GM18511 (cell line): ENCODE results near the gene MRPS18A.

Experiments used
- ATAC-seq: cut with Tn5 transposase; IDR thresholded peaks from one replicate; pipeline ENCODE4 v1.9.1; 2021; ENCODE audit warnings: mild to moderate bottlenecking, moderate library complexity; ENCODE audit not compliant: unreplicated experiment

Gene MRPS18A

GRCh38 chr6:43699564-43700186 is 12.1 kb upstream of the MRPS18A start:
- no peak for ATAC-seq

- no peak for ATAC-seq
These were observed 11.2 kb upstream of the MRPS18A start for GRCh38 chr6:43698584-43699349.

DNA sequence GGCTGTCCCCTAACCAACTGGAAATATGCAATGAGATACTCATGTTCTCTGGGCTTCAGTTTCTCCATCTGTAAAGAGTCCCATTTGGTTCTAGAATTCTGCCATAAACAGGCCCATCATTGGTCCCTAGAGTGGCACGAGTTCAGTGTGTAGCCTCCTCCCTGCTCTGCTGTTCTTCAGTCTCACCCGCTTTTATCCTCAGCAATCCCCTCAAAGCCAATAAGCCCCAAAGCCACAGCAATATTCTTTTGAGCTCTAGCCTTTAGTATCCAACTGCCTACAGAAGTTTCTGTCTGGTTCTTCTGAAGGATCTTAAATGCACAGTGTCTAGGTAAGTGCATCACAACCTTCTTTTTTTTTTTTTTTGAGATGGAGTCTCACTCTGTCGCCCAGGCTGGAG is 9.8 kb upstream of the MRPS18A start:
- no peak for ATAC-seq

DNA sequence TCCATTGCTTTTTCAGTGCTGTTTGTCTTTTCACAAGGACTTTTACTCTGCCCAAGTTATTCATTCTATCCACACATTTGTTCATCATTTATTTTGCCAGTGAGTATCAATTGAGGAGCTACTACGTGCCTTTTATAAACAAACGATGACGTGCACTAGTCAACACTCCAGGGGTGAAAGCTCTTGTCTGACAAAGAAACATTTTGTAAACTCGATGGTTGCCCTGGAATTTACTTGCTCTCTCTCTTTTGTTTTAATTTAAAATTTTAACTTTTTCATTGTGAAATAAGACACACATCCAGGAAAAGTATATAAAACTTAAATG is 8.3 kb upstream of the MRPS18A start:
- ATAC-seq: no peak

GRCh38 chr6:43695215-43695966 is 7.8 kb upstream of the MRPS18A start:
- no peak for ATAC-seq

- ATAC-seq: no peak
These were observed 1.8 kb upstream of the MRPS18A start for GRCh38 chr6:43689421-43689820.

- no peak for ATAC-seq
These were observed 533 bp downstream of the MRPS18A start for GRCh38 chr6:43687079-43687436.

DNA sequence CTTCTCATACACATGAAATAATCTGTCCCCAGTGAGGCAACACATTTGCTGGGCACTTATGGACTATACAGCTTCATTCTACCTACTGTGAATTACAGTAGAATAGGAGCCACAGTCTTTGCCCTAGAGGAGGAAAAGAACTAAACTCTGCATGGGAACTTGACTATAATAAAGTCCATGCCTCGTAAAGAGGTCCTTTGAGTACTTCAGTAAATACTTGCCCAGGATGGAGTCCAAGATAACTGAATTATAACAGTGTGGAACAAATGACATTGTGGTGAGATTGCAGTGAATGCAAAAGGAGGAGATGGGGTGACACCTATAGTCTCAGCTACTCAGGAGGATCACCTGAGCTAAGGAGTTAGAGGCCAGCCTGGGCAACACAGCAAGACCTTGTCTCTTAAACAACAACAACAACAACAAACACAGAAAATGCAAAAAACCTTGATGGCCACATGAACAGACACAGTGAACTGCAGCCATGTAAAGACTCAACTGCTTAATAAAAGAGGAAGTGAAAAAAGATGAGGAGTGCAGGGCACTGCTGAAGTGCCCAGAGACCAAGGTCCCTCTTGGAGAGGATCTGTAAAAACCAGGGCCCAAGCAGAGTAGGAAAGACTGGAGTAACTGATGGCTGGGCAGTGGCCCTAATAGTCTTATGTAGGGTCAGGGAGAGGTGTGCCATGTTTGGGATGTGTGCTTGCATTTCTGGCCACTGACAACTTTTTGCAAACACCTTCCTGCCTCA is 3.7 kb downstream of the MRPS18A start:
- no peak for ATAC-seq

- no peak for ATAC-seq
These were observed 4.7 kb downstream of the MRPS18A start for GRCh38 chr6:43682724-43683429.

GRCh38 chr6:43681303-43681702 is 6.3 kb downstream of the MRPS18A start:
- ATAC-seq: no peak

DNA sequence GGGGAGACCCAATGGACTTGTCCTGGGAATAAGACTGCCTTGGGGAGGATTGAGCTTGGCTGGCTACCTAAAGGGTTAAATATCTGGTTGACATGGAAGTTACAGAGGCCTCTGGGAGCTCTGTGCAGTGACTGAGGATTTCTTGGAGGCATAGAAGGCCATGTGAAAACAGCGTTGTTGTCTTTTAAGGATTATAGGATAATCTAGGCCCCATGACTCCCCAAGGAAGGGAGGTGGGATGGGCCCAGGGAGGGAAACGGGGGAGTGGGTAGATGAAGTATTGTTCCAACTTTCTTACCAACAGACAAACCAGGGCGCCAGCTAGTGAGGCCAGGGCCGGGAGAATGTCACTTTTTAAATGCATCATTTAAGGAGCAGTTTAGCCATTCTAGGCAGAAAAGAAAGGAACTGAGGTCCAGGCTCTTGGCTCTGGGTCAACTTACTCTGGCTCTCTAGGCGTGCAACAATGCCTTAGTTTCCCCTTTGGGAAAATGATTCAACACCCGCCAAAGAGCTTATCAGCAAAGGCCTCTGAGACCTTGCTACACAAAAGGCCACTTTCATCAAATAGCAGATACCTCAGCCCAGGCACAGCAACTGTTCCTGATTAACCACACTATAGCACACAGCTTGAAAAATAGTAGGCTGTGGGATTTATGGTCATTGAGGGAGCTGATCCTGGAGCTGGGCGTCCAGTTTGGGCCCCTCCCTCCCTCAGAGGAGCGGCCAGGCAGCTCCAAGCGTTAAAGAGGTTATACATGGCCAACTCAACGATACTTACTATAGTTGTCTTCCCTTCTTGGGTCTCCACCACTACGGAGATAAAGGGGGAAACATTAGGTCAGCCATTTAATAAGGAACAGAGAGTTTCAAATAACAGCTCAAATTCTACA is 7.0 kb downstream of the MRPS18A start:
- no peak for ATAC-seq

GRCh38 chr6:43679057-43679456 is 8.5 kb downstream of the MRPS18A start:
- no peak for ATAC-seq

- ATAC-seq: no peak
These were observed 9.2 kb downstream of the MRPS18A start for GRCh38 chr6:43678341-43678740.

- ATAC-seq: no peak
These were observed 9.8 kb downstream of the MRPS18A start for GRCh38 chr6:43677759-43678158.

- no peak for ATAC-seq
These were observed 10.5 kb downstream of the MRPS18A start for GRCh38 chr6:43676962-43677606.

DNA sequence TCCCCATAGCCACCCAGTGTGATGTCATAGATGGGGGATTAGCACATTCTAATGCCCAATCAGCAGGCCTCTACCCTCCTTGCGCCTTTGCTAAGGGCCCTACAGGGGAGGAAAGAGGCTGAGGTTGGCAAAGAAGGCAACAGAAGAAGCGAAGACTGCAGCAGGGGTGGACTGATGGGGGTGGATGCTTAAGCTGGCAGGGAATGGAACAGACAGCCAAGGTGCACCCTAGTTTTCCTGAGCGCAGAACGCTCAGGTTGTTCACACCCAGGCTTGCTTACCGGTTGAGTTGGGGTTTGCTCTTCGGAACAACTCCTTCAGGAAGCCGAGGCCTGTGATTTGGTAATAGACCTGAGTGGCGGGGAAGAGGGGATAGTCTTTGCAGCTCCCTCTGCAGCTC is 12.7 kb downstream of the MRPS18A start:
- ATAC-seq: no peak

- ATAC-seq: no peak
These were observed 13.3 kb downstream of the MRPS18A start for GRCh38 chr6:43674291-43674690.

DNA sequence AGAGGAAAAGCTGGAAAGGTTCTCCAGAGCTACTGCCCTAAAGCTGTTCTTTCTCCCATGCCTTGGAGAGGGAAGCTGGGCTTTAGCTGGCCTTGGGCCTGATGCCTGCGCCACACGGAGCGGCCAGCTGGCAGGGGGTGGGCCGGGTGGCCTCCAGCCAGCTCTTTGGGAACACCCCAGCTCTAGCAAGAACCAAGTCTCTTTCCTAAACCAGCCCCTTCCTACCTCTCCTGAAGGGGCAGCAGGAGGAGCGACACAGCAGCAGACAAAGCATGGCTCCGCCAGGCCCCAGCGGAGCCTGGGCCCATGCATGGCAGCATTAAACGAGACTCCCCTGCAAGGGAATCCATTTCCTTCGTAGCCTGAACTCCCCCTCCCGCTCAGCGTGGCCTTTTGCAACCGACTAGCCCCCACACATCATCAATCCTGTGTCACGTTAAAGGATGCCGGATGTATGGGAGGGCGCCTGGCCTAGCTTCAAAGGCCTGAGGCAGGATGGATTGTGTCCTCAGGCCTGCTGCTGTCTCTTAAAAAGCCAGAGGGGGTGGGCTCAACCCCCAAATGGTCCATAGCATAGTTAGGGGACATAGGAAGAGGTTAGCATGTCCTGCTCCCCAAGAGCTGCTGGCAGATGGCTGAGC is 14.0 kb downstream of the MRPS18A start:
- no peak for ATAC-seq
